IMR-90 (cell line): ENCODE results near the gene SH3RF1. TPM values are rescaled to one million over a fixed set of nuclear protein-coding genes. Genes with fewer than 3 reads are reported as not detected.

Experiments
- ATAC-seq: fragments of 200-7000 bp; cut with Tn5 transposase; 2 replicates; pipeline ENCODE4 v1.9.1; 2020; ENCODE audit warnings: low read depth, mild to moderate bottlenecking, moderate library complexity
- BruUV-seq: library from RNA; stranded (reverse); fragments of 400-500 nt; replicated peaks from 2 replicates; lab custom pipeline; 2021; lab: Mats Ljungman, UMichigan
- CTCF ChIA-PET: fragments of 300-600 bp; formaldehyde crosslinking; extraction: SDS; loops from one replicate; lab custom pipeline; 2021; ENCODE audit warnings: antibody characterized with exemption; lab: Yijun Ruan, JAX
- POLR2A ChIA-PET: fragments of 300-600 bp; sonication (Branson Sonifier 250); formaldehyde crosslinking; loops from one replicate; lab custom pipeline; 2022; ENCODE audit warnings: antibody characterized with exemption; ENCODE audit not compliant: unreplicated experiment; lab: Charles Lee
- DNase-seq: peaks from one replicate; pipeline ENCODE4 v3.0.0; 2013
- H2AFZ ChIP-seq: replicated peaks from 2 replicates; pipeline ENCODE3; 2013; ENCODE audit warnings: low read length, mild to moderate bottlenecking; ENCODE audit not compliant: poor library complexity
- H2AK5ac ChIP-seq: 2 replicates; pipeline ENCODE4 v1.6.1; 2013; ENCODE audit warnings: low read depth, low read length, inconsistent platforms
- H2AK9ac ChIP-seq: replicated peaks from 2 replicates; pipeline ENCODE3; 2013; ENCODE audit warnings: mild to moderate bottlenecking, low read depth, low read length, moderate library complexity; ENCODE audit not compliant: poor library complexity
- H2BK120ac ChIP-seq: 2 replicates; pipeline ENCODE4 v1.6.1; 2013; ENCODE audit warnings: low read depth, low read length, inconsistent platforms
- H2BK15ac ChIP-seq: 3 replicates; pipeline ENCODE4 v1.6.1; 2013; ENCODE audit warnings: low read depth, low read length, inconsistent platforms
- H2BK20ac ChIP-seq: 2 replicates; pipeline ENCODE4 v1.6.1; 2013; ENCODE audit warnings: low read depth, mild to moderate bottlenecking, inconsistent platforms, low read length, moderate library complexity
- H2BK5ac ChIP-seq: 2 replicates; pipeline ENCODE4 v1.6.1; 2013; ENCODE audit warnings: mild to moderate bottlenecking, low read depth, low read length, inconsistent platforms; ENCODE audit not compliant: poor library complexity, severe bottlenecking
- H3K14ac ChIP-seq: replicated peaks from 2 replicates; pipeline ENCODE4 v1.6.1; 2013; ENCODE audit warnings: low read depth, low read length, inconsistent platforms
- H3K18ac ChIP-seq: 2 replicates; pipeline ENCODE4 v1.6.1; 2013; ENCODE audit warnings: low read depth, low read length, control low read depth
- H3K23ac ChIP-seq: 2 replicates; pipeline ENCODE4 v1.6.1; 2013; ENCODE audit warnings: low read depth, low read length, inconsistent platforms
- H3K27ac ChIP-seq: 2 replicates; pipeline ENCODE4 v1.5.1; 2013; ENCODE audit warnings: mild to moderate bottlenecking, control low read depth, low read length; ENCODE audit not compliant: insufficient read depth
- H3K27me3 ChIP-seq: 2 replicates; pipeline ENCODE4 v1.6.1; 2013; ENCODE audit warnings: low read length; ENCODE audit not compliant: control insufficient read depth, insufficient read depth
- H3K36me3 ChIP-seq: 2 replicates; pipeline ENCODE4 v1.6.1; 2013; ENCODE audit warnings: low read length, mixed read lengths; ENCODE audit not compliant: control insufficient read depth, insufficient read depth
- H3K4ac ChIP-seq: 2 replicates; pipeline ENCODE4 v1.6.1; 2013; ENCODE audit warnings: low read depth, low read length, inconsistent platforms
- H3K4me1 ChIP-seq: 2 replicates; pipeline ENCODE4 v1.6.1; 2013; ENCODE audit warnings: low read length, mixed read lengths; ENCODE audit not compliant: control insufficient read depth, insufficient read depth
- H3K4me2 ChIP-seq: 2 replicates; pipeline ENCODE4 v1.6.1; 2013; ENCODE audit warnings: low read depth, mild to moderate bottlenecking, control low read depth, low read length, moderate library complexity
- H3K4me3 ChIP-seq: 2 replicates; pipeline ENCODE4 v1.5.1; 2013; ENCODE audit warnings: low read depth, mild to moderate bottlenecking, control low read depth, low read length, moderate library complexity; ENCODE audit not compliant: insufficient read depth
- H3K56ac ChIP-seq: 2 replicates; pipeline ENCODE4 v1.6.1; 2013; ENCODE audit warnings: low read length, inconsistent platforms; ENCODE audit not compliant: insufficient read depth; ENCODE audit errors: extremely low read depth
- H3K79me1 ChIP-seq, 2 experiments: 2 replicates each; pipeline ENCODE4 v1.6.1; 2013; ENCODE audit warnings: low read length in 2 of 2, inconsistent platforms in 1 of 2, low read depth in 1 of 2
- H3K9ac ChIP-seq: 2 replicates; pipeline ENCODE4 v1.6.1; 2013; ENCODE audit warnings: low read depth, low read length, control low read depth
- H3K9me1 ChIP-seq: 2 replicates; pipeline ENCODE4 v1.6.1; 2013; ENCODE audit warnings: low read length, inconsistent platforms; ENCODE audit not compliant: insufficient read depth
- H3K9me3 ChIP-seq: 2 replicates; pipeline ENCODE4 v1.6.1; 2013; ENCODE audit warnings: low read length; ENCODE audit not compliant: control insufficient read depth, insufficient read depth
- H4K20me1 ChIP-seq: 2 replicates; pipeline ENCODE4 v1.6.1; 2013; ENCODE audit warnings: low read length, inconsistent platforms; ENCODE audit not compliant: insufficient read depth
- H4K5ac ChIP-seq: 2 replicates; pipeline ENCODE4 v1.6.1; 2013; ENCODE audit warnings: mild to moderate bottlenecking, low read depth, low read length, control low read depth
- H4K8ac ChIP-seq, 2 experiments: 2 replicates each; pipeline ENCODE4 v1.6.1; 2013; ENCODE audit warnings: low read depth in 2 of 2, low read length in 2 of 2, control low read depth in 1 of 2, inconsistent platforms in 1 of 2
- H4K91ac ChIP-seq: 2 replicates; pipeline ENCODE4 v1.6.1; 2013; ENCODE audit warnings: low read depth, low read length, inconsistent platforms; ENCODE audit not compliant: insufficient read depth
- BHLHE40 ChIP-seq: fragments of 150-350 bp; IDR thresholded peaks from 2 replicates; pipeline ENCODE4 v1.6.1; 2016; ENCODE audit warnings: mild to moderate bottlenecking, low read depth, low read length
- CEBPB ChIP-seq: IDR thresholded peaks from 2 replicates; pipeline ENCODE4 v1.6.1; 2012; ENCODE audit warnings: low read depth, low read length, improper control_type of control experiment
- CHD1 ChIP-seq: IDR thresholded peaks from 2 replicates; pipeline ENCODE4 v1.6.1; 2012; ENCODE audit warnings: low read depth, low read length, improper control_type of control experiment
- ELK1 ChIP-seq: fragments of 150-350 bp; IDR thresholded peaks from 2 replicates; pipeline ENCODE4 v1.6.1; 2016; ENCODE audit warnings: low read depth, mild to moderate bottlenecking, low read length, moderate library complexity, borderline replicate concordance
- FOS ChIP-seq: fragments of 150-350 bp; IDR thresholded peaks from 2 replicates; pipeline ENCODE4 v1.6.1; 2016; ENCODE audit warnings: low read depth, low read length
- MAFK ChIP-seq: IDR thresholded peaks from 2 replicates; pipeline ENCODE4 v1.6.1; 2012; ENCODE audit warnings: low read depth, low read length, improper control_type of control experiment
- MAZ ChIP-seq: IDR thresholded peaks from 2 replicates; pipeline ENCODE4 v1.6.1; 2012; ENCODE audit warnings: low read depth, mild to moderate bottlenecking, low read length, improper control_type of control experiment, moderate library complexity, borderline replicate concordance
- MXI1 ChIP-seq: IDR thresholded peaks from 2 replicates; pipeline ENCODE4 v1.6.1; 2012; ENCODE audit warnings: low read depth, mild to moderate bottlenecking, low read length, moderate library complexity, borderline replicate concordance
- NFE2L2 ChIP-seq: fragments of 150-350 bp; IDR thresholded peaks from 2 replicates; pipeline ENCODE4 v1.6.1; 2016; ENCODE audit warnings: low read depth, mild to moderate bottlenecking, low read length
- POLR2A ChIP-seq: IDR thresholded peaks from 2 replicates; pipeline ENCODE4 v1.6.1; 2012; ENCODE audit warnings: mild to moderate bottlenecking, low read depth, low read length
- RAD21 ChIP-seq: IDR thresholded peaks from 2 replicates; pipeline ENCODE4 v1.6.1; 2012; ENCODE audit warnings: low read length, improper control_type of control experiment
- RCOR1 ChIP-seq: IDR thresholded peaks from 2 replicates; pipeline ENCODE4 v1.6.1; 2012; ENCODE audit warnings: mild to moderate bottlenecking, low read length, improper control_type of control experiment; ENCODE audit not compliant: insufficient replicate concordance
- RFX5 ChIP-seq: IDR thresholded peaks from 2 replicates; pipeline ENCODE4 v1.8.0; 2012; ENCODE audit warnings: low read depth, mild to moderate bottlenecking, low read length, moderate library complexity
- SMC3 ChIP-seq: fragments of 150-350 bp; IDR thresholded peaks from 2 replicates; pipeline ENCODE4 v1.6.1; 2016; ENCODE audit warnings: low read depth, mild to moderate bottlenecking, antibody characterized with exemption, low read length, moderate library complexity
- USF2 ChIP-seq: fragments of 150-350 bp; IDR thresholded peaks from 2 replicates; pipeline ENCODE4 v1.6.1; 2017; ENCODE audit warnings: mild to moderate bottlenecking, antibody characterized with exemption, low read length, low read depth
- WGBS, 2 experiments: methylation state at CpG; one replicate each; pipeline versions ENCODE4 v1.1.5 to v1.1.7; 2013; ENCODE audit warnings: missing lambda C conversion rate in 2 of 2; ENCODE audit not compliant: insufficient read length in 1 of 2; ENCODE audit errors: extremely low coverage in 2 of 2; 5-methylcytosine and 5-hydroxymethylcytosine counted together
- dilution Hi-C: fragments of 300-500 bp; cut with HindIII; formaldehyde crosslinking; loops from one replicate; pipeline ENCODE4 v1.14.3; 2018; ENCODE audit warnings: low sequenced_read_pairs; ENCODE audit not compliant: unreplicated experiment
- in situ Hi-C: fragments of 300-500 bp; cut with MboI; formaldehyde crosslinking; loops from 3 replicates; pipeline ENCODE4 v1.14.3; 2019; ENCODE audit warnings: low sequenced_read_pairs, inconsistent platforms, mixed read lengths
- intact Hi-C: fragments of 100-400 bp; cut with micrococcal nuclease; formaldehyde crosslinking; loops from 2 replicates; pipeline ENCODE4 v1.10.0; 2022
- polyA plus RNA-seq, 3 experiments: library from polyadenylated mRNA; depleted of rRNA; stranded (reverse); fragments of >200 nt; gene quantifications; 2 replicates each; pipeline ENCODE4 v1.2.3, GENCODE V29; 2012; ENCODE audit warnings: low replicate concordance in 1 of 3
- total RNA-seq: library from RNA; depleted of rRNA; stranded (reverse); fragments of >200 nt; gene quantifications from 2 replicates; pipeline ENCODE4 v1.2.3, GENCODE V29; 2012
- TF ChIP-seq, protein P1 (sequence below): conservative IDR thresholded peaks from 2 replicates; pipeline ENCODE4 v1.5.1; 2012; ENCODE audit warnings: mild to moderate bottlenecking, low read depth, low read length, improper control_type of control experiment

SH3RF1 gene
- total and polyA plus RNA-seq, 2 of the 4 experiments (the other 2 are of a cell fraction): 22.0 to 29.8 TPM

DNA sequence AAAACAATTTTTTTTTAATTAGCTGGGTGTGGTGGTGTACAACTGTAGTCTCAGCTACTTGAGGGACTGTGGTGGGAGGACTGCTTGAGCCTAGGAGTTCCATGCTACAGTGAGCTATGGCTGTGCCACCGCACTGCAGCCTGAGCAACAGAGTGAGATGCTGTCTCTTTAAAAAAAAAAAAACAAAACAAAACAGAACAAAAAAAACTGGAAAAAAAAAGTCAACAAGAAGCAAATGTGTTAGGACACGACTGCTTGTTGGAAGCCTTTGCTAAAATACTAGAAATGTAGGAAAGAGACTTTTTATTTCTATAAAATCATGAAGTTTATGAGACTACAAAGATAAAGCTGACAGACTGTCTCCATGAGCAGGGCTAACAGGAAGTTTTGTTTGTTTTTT, 87.2 kb downstream of the SH3RF1 start:
- no peak overlapping the region for H3K14ac ChIP-seq
- no peaks in the 10 kb centered on the region; the same call in 1 of the 2 replicates for H3K36me3 ChIP-seq
- POLR2A ChIA-PET: interaction anchor here (0.7 kb wide), 1 partner anchor 87 kb away, joined by 4 read pairs; no protein-coding TSS in a partner anchor
- no peak for ATAC-seq
- H3K27ac ChIP-seq: no peak overlapping the region
- H2AK5ac ChIP-seq: no peak overlapping the region
- WGBS, 2 experiments: no CpG with 5 or more reads among the region's 2 CpGs
- H2AFZ ChIP-seq: no peak overlapping the region
- CTCF ChIA-PET: no interaction called here
- H3K4me3 ChIP-seq: no peak overlapping the region
- peaks cover 20% of the 10 kb centered on the region for H3K4me1 ChIP-seq
- H3K9me1 ChIP-seq: peaks cover 16% of the 10 kb centered on the region
- H3K18ac ChIP-seq: no peak overlapping the region
- intact Hi-C loops: no loop called here
- TF ChIP-seq RCOR1 (no peak), RAD21 (no peak), RFX5 (no peak), FOS (no peak), MXI1 (no peak), CHD1 (no peak), NFE2L2 (no peak), USF2 (no peak), ELK1 (no peak), MAFK (no peak), MAZ (no peak), SMC3 (no peak), POLR2A (no peak), BHLHE40 (no peak), CEBPB (no peak)
- TF ChIP-seq, protein P1, sequence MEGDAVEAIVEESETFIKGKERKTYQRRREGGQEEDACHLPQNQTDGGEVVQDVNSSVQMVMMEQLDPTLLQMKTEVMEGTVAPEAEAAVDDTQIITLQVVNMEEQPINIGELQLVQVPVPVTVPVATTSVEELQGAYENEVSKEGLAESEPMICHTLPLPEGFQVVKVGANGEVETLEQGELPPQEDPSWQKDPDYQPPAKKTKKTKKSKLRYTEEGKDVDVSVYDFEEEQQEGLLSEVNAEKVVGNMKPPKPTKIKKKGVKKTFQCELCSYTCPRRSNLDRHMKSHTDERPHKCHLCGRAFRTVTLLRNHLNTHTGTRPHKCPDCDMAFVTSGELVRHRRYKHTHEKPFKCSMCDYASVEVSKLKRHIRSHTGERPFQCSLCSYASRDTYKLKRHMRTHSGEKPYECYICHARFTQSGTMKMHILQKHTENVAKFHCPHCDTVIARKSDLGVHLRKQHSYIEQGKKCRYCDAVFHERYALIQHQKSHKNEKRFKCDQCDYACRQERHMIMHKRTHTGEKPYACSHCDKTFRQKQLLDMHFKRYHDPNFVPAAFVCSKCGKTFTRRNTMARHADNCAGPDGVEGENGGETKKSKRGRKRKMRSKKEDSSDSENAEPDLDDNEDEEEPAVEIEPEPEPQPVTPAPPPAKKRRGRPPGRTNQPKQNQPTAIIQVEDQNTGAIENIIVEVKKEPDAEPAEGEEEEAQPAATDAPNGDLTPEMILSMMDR: no peak
- H2BK15ac ChIP-seq: no peak overlapping the region
- no peak overlapping the region for H3K9ac ChIP-seq
- H3K27me3 ChIP-seq: no peaks in the 10 kb centered on the region
- no peaks in the 10 kb centered on the region for H3K9me3 ChIP-seq
- BruUV-seq: no TSS peak
- H4K5ac ChIP-seq: no peak overlapping the region
- no peak overlapping the region for H2AK9ac ChIP-seq
- H2BK120ac ChIP-seq: no peak overlapping the region
- H3K56ac ChIP-seq: no peak overlapping the region
- no peak overlapping the region for H2BK5ac ChIP-seq
- dilution Hi-C loops: no loop called here
- no peak for DNase-seq
- H3K4me2 ChIP-seq: no peak overlapping the region
- no peak overlapping the region for H3K4ac ChIP-seq
- H4K91ac ChIP-seq: no peak overlapping the region
- peaks cover 63% of the 10 kb centered on the region for H4K20me1 ChIP-seq
- in situ Hi-C loops: no loop called here
- no peak overlapping the region for H4K8ac ChIP-seq
- no peak overlapping the region for H3K23ac ChIP-seq
- H3K79me1 ChIP-seq: peaks cover 28 to 76% of the 10 kb centered on the region in 2 experiments
- no peak overlapping the region for H2BK20ac ChIP-seq
